Gastrocnemius medialis (tissue), 4 donors: ENCODE data around the gene FBXW11.

Experiments
- CTCF ChIP-seq, 5 experiments: fragments of 450-650 bp in 3 of 5; fragments of 200-600 bp in 2 of 5; sonication (generic) in 2 of 5; IDR thresholded peaks in 4 of 5; conservative IDR thresholded peaks in 1 of 5; 1 replicate in 4 of 5; 2 replicates in 1 of 5; pipeline ENCODE4 v1.5.1; 2016 to 2019; ENCODE audit warnings: antibody characterized with exemption in 5 of 5, mild to moderate bottlenecking in 3 of 5, moderate library complexity in 3 of 5
- POLR2A ChIP-seq, 2 donors: fragments of 450-650 bp; IDR thresholded peaks; one replicate each; pipeline ENCODE4 v1.6.1; 2017; ENCODE audit warnings: antibody characterized with exemption in 2 of 2, mild to moderate bottlenecking in 2 of 2, moderate library complexity in 2 of 2

- no peak for TF ChIP-seq CTCF (IDR thresholded peaks at IDR 0.05 in 4 of 5, conservative IDR thresholded peaks at IDR 0.05 in 1 of 5)
- no peak for TF ChIP-seq POLR2A (IDR thresholded peaks at IDR 0.05)
Observed at GRCh38 chr5:171906703-171907590, 99.5 kb downstream of the FBXW11 start.
